ENCODE results near the gene NCBP1. TPM values are rescaled to one million over a fixed set of nuclear protein-coding genes. Genes with fewer than 3 reads are reported as not detected.

NCBP1 gene
- total RNA-seq, 1 donor: 37.3 TPM

GRCh38 chr9:97592126-97592525 is 41.5 kb upstream of the NCBP1 start:
- no peaks in the 10 kb centered on the region for H3K9me3 ChIP-seq (ENCODE audit: low read depth, low read length)
- TF ChIP-seq, protein P1, sequence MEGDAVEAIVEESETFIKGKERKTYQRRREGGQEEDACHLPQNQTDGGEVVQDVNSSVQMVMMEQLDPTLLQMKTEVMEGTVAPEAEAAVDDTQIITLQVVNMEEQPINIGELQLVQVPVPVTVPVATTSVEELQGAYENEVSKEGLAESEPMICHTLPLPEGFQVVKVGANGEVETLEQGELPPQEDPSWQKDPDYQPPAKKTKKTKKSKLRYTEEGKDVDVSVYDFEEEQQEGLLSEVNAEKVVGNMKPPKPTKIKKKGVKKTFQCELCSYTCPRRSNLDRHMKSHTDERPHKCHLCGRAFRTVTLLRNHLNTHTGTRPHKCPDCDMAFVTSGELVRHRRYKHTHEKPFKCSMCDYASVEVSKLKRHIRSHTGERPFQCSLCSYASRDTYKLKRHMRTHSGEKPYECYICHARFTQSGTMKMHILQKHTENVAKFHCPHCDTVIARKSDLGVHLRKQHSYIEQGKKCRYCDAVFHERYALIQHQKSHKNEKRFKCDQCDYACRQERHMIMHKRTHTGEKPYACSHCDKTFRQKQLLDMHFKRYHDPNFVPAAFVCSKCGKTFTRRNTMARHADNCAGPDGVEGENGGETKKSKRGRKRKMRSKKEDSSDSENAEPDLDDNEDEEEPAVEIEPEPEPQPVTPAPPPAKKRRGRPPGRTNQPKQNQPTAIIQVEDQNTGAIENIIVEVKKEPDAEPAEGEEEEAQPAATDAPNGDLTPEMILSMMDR (IDR thresholded peaks at IDR 0.05; ENCODE audit: extremely low read depth, low read depth, low read length): no peak
- no peaks in the 10 kb centered on the region for H3K36me3 ChIP-seq (ENCODE audit: insufficient read depth, low read length)
- H3K4me2 ChIP-seq (ENCODE audit: insufficient read depth, low read length): no peak overlapping the region
- no peaks in the 10 kb centered on the region for H3K4me1 ChIP-seq (ENCODE audit: insufficient read depth, low read length)
- no peak overlapping the region for H3K4me3 ChIP-seq (ENCODE audit: insufficient read depth, low read length)
- H3K27me3 ChIP-seq (ENCODE audit: insufficient read depth, low read length): peaks cover 23% of the 10 kb centered on the region
- H4K20me1 ChIP-seq (ENCODE audit: insufficient read depth, low read length): no peaks in the 10 kb centered on the region
- H2AFZ ChIP-seq (ENCODE audit: low read length): no peak overlapping the region
- H3K79me2 ChIP-seq (ENCODE audit: insufficient read depth, low read length): no peaks in the 10 kb centered on the region
- no peak for DNase-seq (ENCODE audit: insufficient read length, low spot score, missing footprints)
- no peak overlapping the region for H3K27ac ChIP-seq (ENCODE audit: low read depth, low read length)

DNA sequence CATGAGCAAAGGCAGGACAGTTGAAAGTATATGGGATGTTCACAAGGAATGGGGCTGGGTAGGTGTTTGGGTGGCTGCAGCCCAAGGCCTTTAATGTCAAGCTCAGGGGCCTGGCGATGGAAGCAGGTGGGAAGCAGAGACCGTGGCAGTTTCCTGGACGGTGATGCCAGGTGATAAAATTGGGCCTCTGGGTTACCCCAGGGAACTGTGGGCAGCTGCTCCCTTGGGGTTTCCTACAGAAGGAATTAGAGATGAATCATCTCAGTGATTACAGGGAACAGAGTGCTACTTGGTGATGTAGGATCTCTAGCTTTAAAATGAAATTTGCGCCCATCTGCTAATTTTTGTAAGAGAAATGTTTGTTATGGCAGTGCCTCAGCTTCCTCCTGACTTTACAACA is 39.7 kb upstream of the NCBP1 start:
- no peaks in the 10 kb centered on the region for H3K36me3 ChIP-seq (ENCODE audit: insufficient read depth, low read length)
- TF ChIP-seq, protein P1 (IDR thresholded peaks at IDR 0.05; ENCODE audit: extremely low read depth, low read depth, low read length): no peak
- DNase-seq (ENCODE audit: insufficient read length, low spot score, missing footprints): no peak
- no peaks in the 10 kb centered on the region for H3K9me3 ChIP-seq (ENCODE audit: low read depth, low read length)
- no peak overlapping the region for H3K4me3 ChIP-seq (ENCODE audit: insufficient read depth, low read length)
- no peak overlapping the region for H3K4me2 ChIP-seq (ENCODE audit: insufficient read depth, low read length)
- H3K27ac ChIP-seq (ENCODE audit: low read depth, low read length): no peak overlapping the region
- H4K20me1 ChIP-seq (ENCODE audit: insufficient read depth, low read length): no peaks in the 10 kb centered on the region
- no peaks in the 10 kb centered on the region for H3K79me2 ChIP-seq (ENCODE audit: insufficient read depth, low read length)
- H3K27me3 ChIP-seq (ENCODE audit: insufficient read depth, low read length): peaks cover 23% of the 10 kb centered on the region
- no peaks in the 10 kb centered on the region for H3K4me1 ChIP-seq (ENCODE audit: insufficient read depth, low read length)
- H2AFZ ChIP-seq (ENCODE audit: low read length): no peak overlapping the region

DNA sequence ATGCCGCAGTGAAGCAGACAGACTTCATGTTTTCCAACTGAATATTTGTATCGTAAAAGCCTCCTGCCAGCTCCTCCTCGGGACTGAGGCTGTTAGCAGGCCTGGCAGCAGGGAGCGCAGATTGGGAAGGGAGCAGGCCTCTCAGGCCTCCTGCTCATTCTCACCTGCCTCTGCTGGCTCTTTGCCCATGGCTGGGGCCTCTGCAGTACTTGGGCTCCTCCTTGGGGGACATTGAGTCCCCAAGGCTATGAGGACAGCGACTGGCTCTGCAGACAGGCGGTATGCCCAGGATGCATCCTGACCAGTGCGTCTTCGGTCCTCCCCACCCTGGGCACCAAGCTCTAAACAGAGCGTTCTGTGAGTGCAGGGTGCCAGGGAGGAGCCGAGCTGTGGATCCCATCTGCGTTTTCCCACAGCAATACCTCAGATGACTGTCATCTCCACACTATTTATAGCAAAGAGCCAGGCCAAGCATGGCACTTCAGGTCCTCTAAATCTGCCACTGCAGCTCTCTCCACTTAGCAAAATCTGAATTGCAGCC is 39.2 kb upstream of the NCBP1 start:
- no peaks in the 10 kb centered on the region for H3K9me3 ChIP-seq (ENCODE audit: low read depth, low read length)
- H3K36me3 ChIP-seq (ENCODE audit: insufficient read depth, low read length): no peaks in the 10 kb centered on the region
- H3K4me3 ChIP-seq (ENCODE audit: insufficient read depth, low read length): no peak overlapping the region
- peaks cover 23% of the 10 kb centered on the region for H3K27me3 ChIP-seq (ENCODE audit: insufficient read depth, low read length)
- H3K4me1 ChIP-seq (ENCODE audit: insufficient read depth, low read length): no peaks in the 10 kb centered on the region
- no peak overlapping the region for H2AFZ ChIP-seq (ENCODE audit: low read length)
- H3K27ac ChIP-seq (ENCODE audit: low read depth, low read length): no peak overlapping the region
- TF ChIP-seq, protein P1 (IDR thresholded peaks at IDR 0.05; ENCODE audit: extremely low read depth, low read depth, low read length): no peak
- H3K4me2 ChIP-seq (ENCODE audit: insufficient read depth, low read length): no peak overlapping the region
- no peak for DNase-seq (ENCODE audit: insufficient read length, low spot score, missing footprints)
- no peaks in the 10 kb centered on the region for H3K79me2 ChIP-seq (ENCODE audit: insufficient read depth, low read length)
- no peaks in the 10 kb centered on the region for H4K20me1 ChIP-seq (ENCODE audit: insufficient read depth, low read length)

DNA sequence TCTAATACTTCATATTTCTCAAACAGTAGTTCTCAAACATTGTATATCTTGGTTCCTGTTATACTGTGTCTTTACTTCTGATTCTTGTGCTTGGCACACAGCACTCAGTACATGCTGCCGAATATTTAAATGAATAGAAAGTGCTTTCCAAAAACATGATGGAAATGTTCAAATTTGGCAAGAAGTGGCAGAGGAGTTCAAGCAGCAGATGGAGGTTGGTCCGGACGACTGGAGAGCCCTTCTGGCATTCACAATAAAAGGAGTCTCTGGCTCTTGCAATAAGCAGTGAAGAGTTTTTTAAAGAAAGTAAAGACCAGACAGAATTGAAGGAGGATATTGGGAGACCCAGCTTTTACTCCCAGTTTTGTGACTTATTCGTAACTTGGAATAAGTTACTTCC is 36.7 kb upstream of the NCBP1 start:
- Histone ChIP-seq H2AFZ (ENCODE audit: low read length) (no peak overlapping the region), H3K4me1 (ENCODE audit: insufficient read depth, low read length) (no peaks in the 10 kb centered on the region), H3K4me3 (ENCODE audit: insufficient read depth, low read length) (no peak overlapping the region), H3K36me3 (ENCODE audit: insufficient read depth, low read length) (peaks cover 15% of the 10 kb centered on the region), H3K27me3 (ENCODE audit: insufficient read depth, low read length) (peaks cover 19% of the 10 kb centered on the region), H3K9me3 (ENCODE audit: low read depth, low read length) (no peaks in the 10 kb centered on the region), H3K27ac (ENCODE audit: low read depth, low read length) (no peak overlapping the region), H3K79me2 (ENCODE audit: insufficient read depth, low read length) (no peaks in the 10 kb centered on the region), H3K4me2 (ENCODE audit: insufficient read depth, low read length) (no peak overlapping the region), H4K20me1 (ENCODE audit: insufficient read depth, low read length) (no peaks in the 10 kb centered on the region)
- TF ChIP-seq, protein P1 (IDR thresholded peaks at IDR 0.05; ENCODE audit: extremely low read depth, low read depth, low read length): no peak
- DNase-seq (ENCODE audit: insufficient read length, low spot score, missing footprints): no peak
